Tibial artery (tissue), 4 donors: ENCODE results near the gene TEAD1.

Source experiments
- DNase-seq, 2 donors: peaks; one replicate each; pipeline ENCODE4 v3.0.0-alpha.2; 2019
- H3K27ac ChIP-seq, 2 donors: fragments of 200-600 bp; sonication (generic) in 1 of 2; 1 replicate in 1 of 2; 2 replicates in 1 of 2; pipeline ENCODE4 v1.5.1; 2018 to 2019; ENCODE audit warnings: mild to moderate bottlenecking in 1 of 2
- H3K27me3 ChIP-seq, 2 donors: fragments of 200-600 bp; sonication (generic) in 1 of 2; one replicate each; pipeline versions ENCODE4 v1.5.1 to v1.6.0; 2016 to 2019
- H3K36me3 ChIP-seq, 3 donors: fragments of 200-600 bp; sonication (generic) in 2 of 3; one replicate each; pipeline ENCODE4 v1.5.1; 2016 to 2019; ENCODE audit warnings: mild to moderate bottlenecking in 2 of 3
- H3K4me1 ChIP-seq, 4 donors: fragments of 200-600 bp; sonication (generic) in 2 of 4; 1 replicate in 3 of 4; 2 replicates in 1 of 4; pipeline ENCODE4 v1.5.1; 2016 to 2019
- H3K4me3 ChIP-seq, 2 donors: fragments of 200-600 bp; sonication (generic) in 1 of 2; 1 replicate in 1 of 2; 2 replicates in 1 of 2; pipeline ENCODE4 v1.5.1; 2018 to 2019; ENCODE audit warnings: mild to moderate bottlenecking in 2 of 2
- H3K9me3 ChIP-seq, 3 donors: fragments of 200-600 bp; sonication (generic) in 1 of 3; one replicate each; pipeline ENCODE4 v1.5.1; 2016 to 2019
- CTCF ChIP-seq, 2 experiments: fragments of 200-600 bp in 1 of 2; fragments of 450-650 bp in 1 of 2; IDR thresholded peaks; one replicate each; pipeline ENCODE4 v1.5.1; 2017 to 2019; ENCODE audit warnings: antibody characterized with exemption in 2 of 2, mild to moderate bottlenecking in 1 of 2, moderate library complexity in 1 of 2
- intact Hi-C: fragments of 100-400 bp; cut with DNase I; formaldehyde crosslinking; loops from one replicate; pipeline ENCODE4 v1.15.0; 2023; ENCODE audit warnings: low total_unique reads

TEAD1 gene

GRCh38 chr11:12681466-12681865 is 7.2 kb downstream of the TEAD1 start:
- H3K27ac ChIP-seq, result no peak overlapping the region

GRCh38 chr11:12682288-12682687 is 8.1 kb downstream of the TEAD1 start:
- Histone ChIP-seq H3K9me3 (no peaks in the 10 kb centered on the region), H3K27ac (no peak overlapping the region), H3K27me3 (no peaks in the 10 kb centered on the region), H3K36me3 (no peaks in the 10 kb centered on the region), H3K4me3 (no peak overlapping the region), H3K4me1 (peaks cover 0 to 67% (median 26%) of the 10 kb centered on the region in 4 donors)
- DNase-seq, result no peak
- TF ChIP-seq CTCF (IDR thresholded peaks at IDR 0.05), result no peak
- intact Hi-C loops, result loop anchor here (10.0 kb wide), 1 partner anchor 133 kb away; no protein-coding TSS in a partner anchor

More at GRCh38 chr11:12681466-12681865, 7.2 kb downstream of the TEAD1 start:
- Histone ChIP-seq H3K36me3 (no peaks in the 10 kb centered on the region), H3K9me3 (no peaks in the 10 kb centered on the region), H3K4me3 (no peak overlapping the region), H3K27me3 (no peaks in the 10 kb centered on the region), H3K4me1 (peaks cover 0 to 68% (median 26%) of the 10 kb centered on the region in 4 donors)
- intact Hi-C loops, result loop anchor here (10.0 kb wide), 1 partner anchor 133 kb away; no protein-coding TSS in a partner anchor
- no peak for DNase-seq
- TF ChIP-seq CTCF (IDR thresholded peaks at IDR 0.05), result no peak

- TF ChIP-seq CTCF (IDR thresholded peaks at IDR 0.05), result no peak
- Histone ChIP-seq H3K9me3 (no peaks in the 10 kb centered on the region), H3K27ac (no peak overlapping the region), H3K27me3 (no peaks in the 10 kb centered on the region), H3K4me3 (no peak overlapping the region), H3K36me3 (no peaks in the 10 kb centered on the region), H3K4me1 (peaks cover 0 to 61% (median 25%) of the 10 kb centered on the region in 4 donors)
- intact Hi-C loops, result loop anchor here (10.0 kb wide), 1 partner anchor 132 kb away; no protein-coding TSS in a partner anchor
- DNase-seq, result no peak
Measured at GRCh38 chr11:12682737-12683500, 8.7 kb downstream of the TEAD1 start.

- TF ChIP-seq CTCF (IDR thresholded peaks at IDR 0.05), result no peak
- no peak overlapping the region for H3K27ac ChIP-seq
- intact Hi-C loops, result loop anchor here (10.0 kb wide), 1 partner anchor 131 kb away; no protein-coding TSS in a partner anchor
- no peaks in the 10 kb centered on the region for H3K27me3 ChIP-seq
- H3K4me1 ChIP-seq, result peaks cover 0 to 56% (median 26%) of the 10 kb centered on the region in 4 donors
- DNase-seq, result no peak
- H3K9me3 ChIP-seq, result no peaks in the 10 kb centered on the region
- no peaks in the 10 kb centered on the region for H3K36me3 ChIP-seq
- no peak overlapping the region for H3K4me3 ChIP-seq
Measured at GRCh38 chr11:12683874-12684273, 9.7 kb downstream of the TEAD1 start.

- DNase-seq, result no peak
- no peak for TF ChIP-seq CTCF (IDR thresholded peaks at IDR 0.05)
- intact Hi-C loops, result loop anchor here (10.0 kb wide), 1 partner anchor 130 kb away; no protein-coding TSS in a partner anchor
- no peak overlapping the region for H3K27ac ChIP-seq
- no peaks in the 10 kb centered on the region for H3K36me3 ChIP-seq
- H3K9me3 ChIP-seq, result no peaks in the 10 kb centered on the region
- H3K4me1 ChIP-seq, result peaks cover 0 to 56% (median 25%) of the 10 kb centered on the region in 4 donors
- H3K4me3 ChIP-seq, result no peak overlapping the region
- no peaks in the 10 kb centered on the region for H3K27me3 ChIP-seq
Measured at GRCh38 chr11:12684315-12684714, 10.1 kb downstream of the TEAD1 start.
